IMR-90 (cell line): ENCODE data around the gene DYRK1A. TPM values are rescaled to one million over a fixed set of nuclear protein-coding genes. Genes with fewer than 3 reads are reported as not detected.

Source experiments
- ATAC-seq: fragments of 200-7000 bp; cut with Tn5 transposase; 2 replicates; pipeline ENCODE4 v1.9.1; 2020; ENCODE audit warnings: low read depth, mild to moderate bottlenecking, moderate library complexity
- BruUV-seq: library from RNA; stranded (reverse); fragments of 400-500 nt; replicated peaks from 2 replicates; lab custom pipeline; 2021; lab: Mats Ljungman, UMichigan
- CTCF ChIA-PET: fragments of 300-600 bp; formaldehyde crosslinking; extraction: SDS; loops from one replicate; lab custom pipeline; 2021; ENCODE audit warnings: antibody characterized with exemption; lab: Yijun Ruan, JAX
- POLR2A ChIA-PET: fragments of 300-600 bp; sonication (Branson Sonifier 250); formaldehyde crosslinking; loops from one replicate; lab custom pipeline; 2022; ENCODE audit warnings: antibody characterized with exemption; ENCODE audit not compliant: unreplicated experiment; lab: Charles Lee
- DNase-seq: peaks from one replicate; pipeline ENCODE4 v3.0.0; 2013
- H2AFZ ChIP-seq: replicated peaks from 2 replicates; pipeline ENCODE3; 2013; ENCODE audit warnings: low read length, mild to moderate bottlenecking; ENCODE audit not compliant: poor library complexity
- H2AK5ac ChIP-seq: 2 replicates; pipeline ENCODE4 v1.6.1; 2013; ENCODE audit warnings: low read depth, low read length, inconsistent platforms
- H2AK9ac ChIP-seq: replicated peaks from 2 replicates; pipeline ENCODE3; 2013; ENCODE audit warnings: mild to moderate bottlenecking, low read depth, low read length, moderate library complexity; ENCODE audit not compliant: poor library complexity
- H2BK120ac ChIP-seq: 2 replicates; pipeline ENCODE4 v1.6.1; 2013; ENCODE audit warnings: low read depth, low read length, inconsistent platforms
- H2BK15ac ChIP-seq: 3 replicates; pipeline ENCODE4 v1.6.1; 2013; ENCODE audit warnings: low read depth, low read length, inconsistent platforms
- H2BK20ac ChIP-seq: 2 replicates; pipeline ENCODE4 v1.6.1; 2013; ENCODE audit warnings: low read depth, mild to moderate bottlenecking, inconsistent platforms, low read length, moderate library complexity
- H2BK5ac ChIP-seq: 2 replicates; pipeline ENCODE4 v1.6.1; 2013; ENCODE audit warnings: mild to moderate bottlenecking, low read depth, low read length, inconsistent platforms; ENCODE audit not compliant: poor library complexity, severe bottlenecking
- H3K14ac ChIP-seq: replicated peaks from 2 replicates; pipeline ENCODE4 v1.6.1; 2013; ENCODE audit warnings: low read depth, low read length, inconsistent platforms
- H3K18ac ChIP-seq: 2 replicates; pipeline ENCODE4 v1.6.1; 2013; ENCODE audit warnings: low read depth, low read length, control low read depth
- H3K23ac ChIP-seq: 2 replicates; pipeline ENCODE4 v1.6.1; 2013; ENCODE audit warnings: low read depth, low read length, inconsistent platforms
- H3K27ac ChIP-seq: 2 replicates; pipeline ENCODE4 v1.5.1; 2013; ENCODE audit warnings: mild to moderate bottlenecking, control low read depth, low read length; ENCODE audit not compliant: insufficient read depth
- H3K27me3 ChIP-seq: 2 replicates; pipeline ENCODE4 v1.6.1; 2013; ENCODE audit warnings: low read length; ENCODE audit not compliant: control insufficient read depth, insufficient read depth
- H3K36me3 ChIP-seq: 2 replicates; pipeline ENCODE4 v1.6.1; 2013; ENCODE audit warnings: low read length, mixed read lengths; ENCODE audit not compliant: control insufficient read depth, insufficient read depth
- H3K4ac ChIP-seq: 2 replicates; pipeline ENCODE4 v1.6.1; 2013; ENCODE audit warnings: low read depth, low read length, inconsistent platforms
- H3K4me1 ChIP-seq: 2 replicates; pipeline ENCODE4 v1.6.1; 2013; ENCODE audit warnings: low read length, mixed read lengths; ENCODE audit not compliant: control insufficient read depth, insufficient read depth
- H3K4me2 ChIP-seq: 2 replicates; pipeline ENCODE4 v1.6.1; 2013; ENCODE audit warnings: low read depth, mild to moderate bottlenecking, control low read depth, low read length, moderate library complexity
- H3K4me3 ChIP-seq: 2 replicates; pipeline ENCODE4 v1.5.1; 2013; ENCODE audit warnings: low read depth, mild to moderate bottlenecking, control low read depth, low read length, moderate library complexity; ENCODE audit not compliant: insufficient read depth
- H3K56ac ChIP-seq: 2 replicates; pipeline ENCODE4 v1.6.1; 2013; ENCODE audit warnings: low read length, inconsistent platforms; ENCODE audit not compliant: insufficient read depth; ENCODE audit errors: extremely low read depth
- H3K79me1 ChIP-seq, 2 experiments: 2 replicates each; pipeline ENCODE4 v1.6.1; 2013; ENCODE audit warnings: low read length in 2 of 2, inconsistent platforms in 1 of 2, low read depth in 1 of 2
- H3K9ac ChIP-seq: 2 replicates; pipeline ENCODE4 v1.6.1; 2013; ENCODE audit warnings: low read depth, low read length, control low read depth
- H3K9me1 ChIP-seq: 2 replicates; pipeline ENCODE4 v1.6.1; 2013; ENCODE audit warnings: low read length, inconsistent platforms; ENCODE audit not compliant: insufficient read depth
- H3K9me3 ChIP-seq: 2 replicates; pipeline ENCODE4 v1.6.1; 2013; ENCODE audit warnings: low read length; ENCODE audit not compliant: control insufficient read depth, insufficient read depth
- H4K20me1 ChIP-seq: 2 replicates; pipeline ENCODE4 v1.6.1; 2013; ENCODE audit warnings: low read length, inconsistent platforms; ENCODE audit not compliant: insufficient read depth
- H4K5ac ChIP-seq: 2 replicates; pipeline ENCODE4 v1.6.1; 2013; ENCODE audit warnings: mild to moderate bottlenecking, low read depth, low read length, control low read depth
- H4K8ac ChIP-seq, 2 experiments: 2 replicates each; pipeline ENCODE4 v1.6.1; 2013; ENCODE audit warnings: low read depth in 2 of 2, low read length in 2 of 2, control low read depth in 1 of 2, inconsistent platforms in 1 of 2
- H4K91ac ChIP-seq: 2 replicates; pipeline ENCODE4 v1.6.1; 2013; ENCODE audit warnings: low read depth, low read length, inconsistent platforms; ENCODE audit not compliant: insufficient read depth
- FOS ChIP-seq: fragments of 150-350 bp; IDR thresholded peaks from 2 replicates; pipeline ENCODE4 v1.6.1; 2016; ENCODE audit warnings: low read depth, low read length
- WGBS, 2 experiments: methylation state at CpG; one replicate each; pipeline versions ENCODE4 v1.1.5 to v1.1.7; 2013; ENCODE audit warnings: missing lambda C conversion rate in 2 of 2; ENCODE audit not compliant: insufficient read length in 1 of 2; ENCODE audit errors: extremely low coverage in 2 of 2; 5-methylcytosine and 5-hydroxymethylcytosine counted together
- dilution Hi-C: fragments of 300-500 bp; cut with HindIII; formaldehyde crosslinking; loops from one replicate; pipeline ENCODE4 v1.14.3; 2018; ENCODE audit warnings: low sequenced_read_pairs; ENCODE audit not compliant: unreplicated experiment
- in situ Hi-C: fragments of 300-500 bp; cut with MboI; formaldehyde crosslinking; loops from 3 replicates; pipeline ENCODE4 v1.14.3; 2019; ENCODE audit warnings: low sequenced_read_pairs, inconsistent platforms, mixed read lengths
- intact Hi-C: fragments of 100-400 bp; cut with micrococcal nuclease; formaldehyde crosslinking; loops from 2 replicates; pipeline ENCODE4 v1.10.0; 2022
- polyA plus RNA-seq, 3 experiments: library from polyadenylated mRNA; depleted of rRNA; stranded (reverse); fragments of >200 nt; gene quantifications; 2 replicates each; pipeline ENCODE4 v1.2.3, GENCODE V29; 2012; ENCODE audit warnings: low replicate concordance in 1 of 3
- total RNA-seq: library from RNA; depleted of rRNA; stranded (reverse); fragments of >200 nt; gene quantifications from 2 replicates; pipeline ENCODE4 v1.2.3, GENCODE V29; 2012

DYRK1A gene
- total and polyA plus RNA-seq, 2 of the 4 experiments (the other 2 are of a cell fraction), result 18.6 to 50.5 TPM

- BruUV-seq, result no TSS peak
- Histone ChIP-seq H3K4ac (no peak overlapping the region), H3K14ac (no peak overlapping the region), H3K9ac (no peak overlapping the region), H2AK5ac (no peak overlapping the region), H2BK15ac (no peak overlapping the region), H3K4me1 (peaks cover 4% of the 10 kb centered on the region), H3K4me2 (no peak overlapping the region), H4K8ac (peak overlapping the region in 1 of 2 experiments; percentile 46; a peak in 1 of 4 replicates), H4K20me1 (peaks cover 33% of the 10 kb centered on the region), H3K27me3 (no peaks in the 10 kb centered on the region), H3K9me3 (no peaks in the 10 kb centered on the region; the same call in 1 of the 2 replicates), H3K4me3 (no peak overlapping the region), H2BK5ac (no peak overlapping the region), H2BK120ac (no peak overlapping the region), H3K18ac (no peak overlapping the region), H4K5ac (no peak overlapping the region), H3K79me1 (peaks cover 42 to 59% of the 10 kb centered on the region in 2 experiments), H3K36me3 (peaks cover 9% of the 10 kb centered on the region), H2BK20ac (no peak overlapping the region), H3K23ac (no peak overlapping the region), H3K9me1 (peaks cover 9% of the 10 kb centered on the region), H2AK9ac (no peak overlapping the region), H3K27ac (no peak overlapping the region), H2AFZ (no peak overlapping the region), H4K91ac (no peak overlapping the region), H3K56ac (no peak overlapping the region)
- ChIA-PET CTCF (no interaction called here), POLR2A (no interaction called here)
- WGBS, 2 experiments, result 40% methylated on average over 2 of the region's 3 CpGs; no CpG with 5 or more reads in 1 of the 2 experiments
- TF ChIP-seq FOS, result no peak
- dilution Hi-C loops, result no loop called here
- intact Hi-C loops, result no loop called here
- ATAC-seq (no peak), DNase-seq (no peak)
- in situ Hi-C loops, result no loop called here
Observed at GRCh38 chr21:37425001-37425400, 58.4 kb downstream of the DYRK1A start.
